Prostate gland (tissue), 2 donors: ENCODE results near the gene ACTA2.

Experiments
- POLR2A ChIP-seq: fragments of 450-650 bp; IDR thresholded peaks from one replicate; pipeline ENCODE4 v1.6.1; 2016; ENCODE audit warnings: antibody characterized with exemption, mild to moderate bottlenecking
- POLR2AphosphoS5 ChIP-seq: sonication (generic); formaldehyde crosslinking; IDR thresholded peaks from one replicate; pipeline ENCODE4 v1.6.1; 2017; ENCODE audit warnings: antibody characterized with exemption
- TF ChIP-seq, protein P1 (sequence below), 4 experiments: fragments of 200-600 bp in 2 of 4; fragments of 450-650 bp in 2 of 4; sonication (generic) in 2 of 4; IDR thresholded peaks; 1 replicate in 3 of 4; 2 replicates in 1 of 4; pipeline ENCODE4 v1.5.1; 2016 to 2019; ENCODE audit warnings: antibody characterized with exemption in 4 of 4, mild to moderate bottlenecking in 2 of 4, moderate library complexity in 2 of 4

- TF ChIP-seq POLR2A = no peak
- TF ChIP-seq, protein P1, sequence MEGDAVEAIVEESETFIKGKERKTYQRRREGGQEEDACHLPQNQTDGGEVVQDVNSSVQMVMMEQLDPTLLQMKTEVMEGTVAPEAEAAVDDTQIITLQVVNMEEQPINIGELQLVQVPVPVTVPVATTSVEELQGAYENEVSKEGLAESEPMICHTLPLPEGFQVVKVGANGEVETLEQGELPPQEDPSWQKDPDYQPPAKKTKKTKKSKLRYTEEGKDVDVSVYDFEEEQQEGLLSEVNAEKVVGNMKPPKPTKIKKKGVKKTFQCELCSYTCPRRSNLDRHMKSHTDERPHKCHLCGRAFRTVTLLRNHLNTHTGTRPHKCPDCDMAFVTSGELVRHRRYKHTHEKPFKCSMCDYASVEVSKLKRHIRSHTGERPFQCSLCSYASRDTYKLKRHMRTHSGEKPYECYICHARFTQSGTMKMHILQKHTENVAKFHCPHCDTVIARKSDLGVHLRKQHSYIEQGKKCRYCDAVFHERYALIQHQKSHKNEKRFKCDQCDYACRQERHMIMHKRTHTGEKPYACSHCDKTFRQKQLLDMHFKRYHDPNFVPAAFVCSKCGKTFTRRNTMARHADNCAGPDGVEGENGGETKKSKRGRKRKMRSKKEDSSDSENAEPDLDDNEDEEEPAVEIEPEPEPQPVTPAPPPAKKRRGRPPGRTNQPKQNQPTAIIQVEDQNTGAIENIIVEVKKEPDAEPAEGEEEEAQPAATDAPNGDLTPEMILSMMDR (IDR thresholded peaks at IDR 0.05) = no peak
- no peak for TF ChIP-seq POLR2AphosphoS5
Observed at GRCh38 chr10:88964869-88965415, 12.4 kb upstream of the ACTA2 start.
